GM10248 (cell line): ENCODE results near the gene CPT1A.

Experiments used
- CTCF ChIA-PET: fragments of 300-600 bp; sonication (Branson Sonifier 250); formaldehyde crosslinking; extraction: SDS; loops from one replicate; lab custom pipeline; 2021; ENCODE audit warnings: antibody characterized with exemption; lab: Yijun Ruan, JAX
- POLR2A ChIA-PET: fragments of 350-650 bp; sonication (Branson Sonifier 250); formaldehyde crosslinking; extraction: SDS; loops from one replicate; lab custom pipeline; 2020; ENCODE audit warnings: antibody characterized with exemption; lab: Yijun Ruan, JAX
- DNase-seq: peaks from one replicate; pipeline ENCODE4 v3.0.0; 2012; ENCODE audit errors: extremely low spot score
- TF ChIP-seq, protein P1 (sequence below): IDR thresholded peaks from 2 replicates; pipeline ENCODE4 v1.5.1; 2012; ENCODE audit warnings: mild to moderate bottlenecking, low read depth; ENCODE audit errors: extremely low read depth, missing control alignments, control extremely low read depth

The CPT1A gene

DNA sequence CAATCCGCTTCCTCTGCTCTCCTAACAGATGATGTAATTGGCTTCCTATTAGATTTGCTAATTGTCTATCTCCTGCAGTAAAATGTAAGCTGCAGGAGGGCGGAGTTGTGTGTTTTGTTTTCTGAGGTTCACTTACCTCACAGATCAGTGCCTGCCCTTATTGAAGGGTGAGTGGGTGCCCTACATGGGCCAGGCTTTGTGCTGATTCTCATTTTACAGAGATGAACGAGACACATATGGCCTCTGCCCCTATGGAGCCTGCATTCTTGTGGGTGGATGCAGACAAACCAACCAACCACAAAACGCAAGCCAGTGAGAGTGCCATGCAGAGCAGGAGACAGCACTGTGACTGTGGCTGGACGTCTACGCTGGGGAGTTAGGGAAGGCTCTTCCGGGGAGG lies 100.3 kb downstream of the CPT1A start:
- no peak for DNase-seq
- CTCF ChIA-PET = interaction anchor here (1.0 kb wide), 1 partner anchor 10 kb away, joined by 3 read pairs; no protein-coding TSS in a partner anchor
- POLR2A ChIA-PET = no interaction called here

DNA sequence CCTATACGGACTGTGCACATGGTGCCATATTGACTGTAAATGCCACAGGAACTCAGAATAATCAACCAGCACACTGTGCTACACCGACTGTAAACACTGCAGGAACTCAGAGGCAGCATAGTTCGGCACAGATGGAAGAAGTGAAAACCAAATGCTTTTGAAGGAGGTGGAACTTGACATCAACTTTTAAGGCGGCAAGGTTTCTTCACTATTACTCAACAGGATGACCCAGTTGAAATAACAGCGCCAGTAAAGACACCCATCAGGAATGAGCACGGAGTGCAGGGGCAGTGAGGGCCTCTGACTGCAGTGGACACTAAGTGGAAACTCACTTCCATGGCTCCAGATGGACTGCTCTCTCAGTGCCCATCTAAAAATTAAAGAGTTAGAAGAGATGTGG lies 106.1 kb downstream of the CPT1A start:
- CTCF ChIA-PET = interaction anchor here (1.6 kb wide), 1 partner anchor 14 kb away, joined by 3 read pairs; no protein-coding TSS in a partner anchor
- TF ChIP-seq, protein P1, sequence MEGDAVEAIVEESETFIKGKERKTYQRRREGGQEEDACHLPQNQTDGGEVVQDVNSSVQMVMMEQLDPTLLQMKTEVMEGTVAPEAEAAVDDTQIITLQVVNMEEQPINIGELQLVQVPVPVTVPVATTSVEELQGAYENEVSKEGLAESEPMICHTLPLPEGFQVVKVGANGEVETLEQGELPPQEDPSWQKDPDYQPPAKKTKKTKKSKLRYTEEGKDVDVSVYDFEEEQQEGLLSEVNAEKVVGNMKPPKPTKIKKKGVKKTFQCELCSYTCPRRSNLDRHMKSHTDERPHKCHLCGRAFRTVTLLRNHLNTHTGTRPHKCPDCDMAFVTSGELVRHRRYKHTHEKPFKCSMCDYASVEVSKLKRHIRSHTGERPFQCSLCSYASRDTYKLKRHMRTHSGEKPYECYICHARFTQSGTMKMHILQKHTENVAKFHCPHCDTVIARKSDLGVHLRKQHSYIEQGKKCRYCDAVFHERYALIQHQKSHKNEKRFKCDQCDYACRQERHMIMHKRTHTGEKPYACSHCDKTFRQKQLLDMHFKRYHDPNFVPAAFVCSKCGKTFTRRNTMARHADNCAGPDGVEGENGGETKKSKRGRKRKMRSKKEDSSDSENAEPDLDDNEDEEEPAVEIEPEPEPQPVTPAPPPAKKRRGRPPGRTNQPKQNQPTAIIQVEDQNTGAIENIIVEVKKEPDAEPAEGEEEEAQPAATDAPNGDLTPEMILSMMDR = no peak
- POLR2A ChIA-PET = no interaction called here
- no peak for DNase-seq

More for the DNA sequence above, 100.3 kb downstream of the CPT1A start:
- TF ChIP-seq, protein P1 = no peak

DNA sequence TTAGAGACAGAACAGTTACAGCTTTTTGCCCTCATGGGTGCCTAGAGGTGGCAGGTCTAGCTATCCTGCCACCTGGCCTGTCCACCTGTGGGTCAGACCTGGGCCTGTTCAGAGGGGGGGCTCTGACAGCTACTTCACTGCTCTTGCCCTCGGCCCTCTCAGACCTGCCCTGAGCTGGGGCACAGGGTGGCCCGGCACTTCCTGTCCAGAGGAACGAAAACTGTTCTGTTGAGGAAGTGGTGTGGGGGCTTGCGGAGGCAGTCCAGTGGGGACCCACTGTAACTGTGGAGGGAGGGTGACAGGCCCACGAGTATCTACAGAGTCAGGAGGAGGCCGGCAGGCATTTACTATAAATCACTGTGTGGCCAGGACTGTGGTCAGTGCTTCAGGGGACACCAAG lies 106.6 kb downstream of the CPT1A start:
- ChIA-PET CTCF (no interaction called here), POLR2A (no interaction called here)
- no peak for DNase-seq
- TF ChIP-seq, protein P1 = no peak

DNA sequence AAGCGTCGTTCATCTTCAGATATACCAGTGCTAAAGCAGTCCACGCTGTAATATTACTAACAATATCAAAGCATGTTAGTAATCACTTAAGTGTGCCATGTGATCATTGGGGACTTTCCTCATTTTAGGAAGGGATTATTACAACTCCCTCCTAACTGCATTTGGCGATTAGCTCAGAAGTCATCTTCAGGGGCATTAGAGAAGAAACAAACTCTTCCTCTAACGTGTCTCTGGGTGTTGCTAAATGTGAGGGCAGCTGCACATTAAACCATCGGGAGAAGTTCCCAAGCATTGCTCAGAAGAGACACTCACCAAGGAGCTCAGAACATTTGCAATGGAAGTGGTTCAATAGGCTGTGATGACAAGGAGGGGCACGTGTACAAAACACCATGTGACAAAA lies 107.6 kb downstream of the CPT1A start:
- no peak for DNase-seq
- CTCF ChIA-PET = interaction anchor here (1.2 kb wide), 1 partner anchor 18 kb away, joined by 3 read pairs; no protein-coding TSS in a partner anchor
- POLR2A ChIA-PET = no interaction called here
- TF ChIP-seq, protein P1 = no peak

DNA sequence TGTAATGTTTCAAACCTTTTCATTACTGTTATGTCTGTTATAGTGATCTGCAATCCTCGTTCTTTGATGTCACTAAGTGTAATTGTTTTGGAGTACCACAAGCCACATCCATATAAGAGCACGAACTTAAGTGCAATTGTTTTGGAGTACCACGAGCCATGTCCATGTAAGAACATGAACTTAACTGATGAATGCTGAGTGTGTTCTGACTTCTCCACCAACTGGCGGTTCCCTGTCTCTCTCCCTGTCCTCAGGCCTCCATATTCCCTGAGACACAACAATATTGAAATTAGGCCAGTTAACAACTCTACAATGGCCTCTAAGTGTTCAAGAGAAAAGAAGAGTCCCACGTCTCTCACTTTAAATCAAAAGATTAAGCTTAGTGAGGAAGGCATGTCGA lies 113.9 kb downstream of the CPT1A start:
- TF ChIP-seq, protein P1 = no peak
- DNase-seq = no peak
- ChIA-PET POLR2A (no interaction called here), CTCF (no interaction called here)

DNA sequence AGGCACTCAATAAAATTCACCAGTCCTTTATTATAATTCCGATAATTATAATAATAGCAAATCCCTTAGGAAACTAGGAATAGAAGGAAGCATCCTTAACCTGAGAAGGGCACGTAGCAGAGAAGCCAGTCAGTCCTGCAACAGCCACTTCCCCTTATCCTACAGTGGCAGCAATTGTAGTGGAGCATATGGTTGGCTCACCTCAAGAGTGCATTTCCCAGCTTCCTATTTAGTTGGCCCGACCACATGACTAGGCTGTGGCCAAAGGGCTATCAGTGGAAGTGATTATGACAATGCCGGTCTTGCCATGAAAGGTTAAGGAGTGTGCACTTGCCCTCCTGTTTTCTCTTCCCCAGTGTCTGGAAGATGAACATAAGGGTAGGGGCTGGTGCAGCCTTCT lies 117.4 kb downstream of the CPT1A start:
- CTCF ChIA-PET = no interaction called here
- TF ChIP-seq, protein P1 = no peak
- no peak for DNase-seq
- POLR2A ChIA-PET = no interaction called here

DNA sequence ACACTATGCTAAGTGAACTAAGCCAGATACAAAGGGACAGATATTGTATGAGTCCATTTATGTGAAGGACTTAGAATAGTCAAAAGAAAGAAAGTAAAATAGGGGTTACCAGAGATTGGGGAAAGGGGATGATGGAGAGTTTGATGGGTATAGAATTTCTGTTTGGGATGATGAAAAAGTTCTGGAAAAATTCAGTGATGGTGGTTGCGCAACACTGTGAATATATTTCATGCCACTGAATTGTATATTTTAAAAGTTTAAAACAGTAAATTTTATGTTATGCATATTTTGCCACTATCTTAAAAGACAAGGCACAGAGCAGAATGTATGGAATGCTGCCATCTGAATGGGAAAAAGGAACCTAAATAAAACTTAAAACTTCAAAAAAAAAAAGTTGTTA lies 119.6 kb downstream of the CPT1A start:
- TF ChIP-seq, protein P1 = no peak
- POLR2A ChIA-PET = no interaction called here
- CTCF ChIA-PET = no interaction called here
- DNase-seq = no peak
